Prostate gland (tissue), 2 donors: ENCODE results near the gene PSMB3.
A peak's percentile ranks its signal among the peaks of the same experiment; 100 is the strongest.

Experiments used
- CTCF ChIP-seq, 4 experiments: fragments of 200-600 bp in 2 of 4; fragments of 450-650 bp in 2 of 4; sonication (generic) in 2 of 4; IDR thresholded peaks; 1 replicate in 3 of 4; 2 replicates in 1 of 4; pipeline ENCODE4 v1.5.1; 2016 to 2019; ENCODE audit warnings: antibody characterized with exemption in 4 of 4, mild to moderate bottlenecking in 2 of 4, moderate library complexity in 2 of 4
- POLR2AphosphoS5 ChIP-seq: sonication (generic); formaldehyde crosslinking; IDR thresholded peaks from one replicate; pipeline ENCODE4 v1.6.1; 2017; ENCODE audit warnings: antibody characterized with exemption

GRCh38 chr17:38748149-38748891 is 4.2 kb upstream of the PSMB3 start, which contains the start of gene PCGF2:
- no peak for TF ChIP-seq CTCF (IDR thresholded peaks at IDR 0.05)
- peak; percentile 80 for TF ChIP-seq POLR2AphosphoS5
